Stimulated activated naive CD4-positive, alpha-beta T cell (primary cell): ENCODE results near the gene PTPRT.

Experiments
- DNase-seq, 6 experiments: peaks; one replicate each; lab custom pipeline; 2025; lab: John Stamatoyannopoulos, UW

Gene PTPRT

GRCh38 chr20:43189554-43190331, at the start of gene PTPRT:
Gene PTPRT (minus strand): TSS chr20:43189906. CDS start chr20:43189733, 173 bp downstream.
- no peak for DNase-seq

GRCh38 chr20:43238833-43239232, 49.1 kb upstream of the PTPRT start:
- DNase-seq, result no peak

- no peak for DNase-seq
Observed at GRCh38 chr20:43238266-43238665, 48.6 kb upstream of the PTPRT start.

- no peak for DNase-seq
Observed at GRCh38 chr20:43237651-43238168, 48.0 kb upstream of the PTPRT start.

DNA sequence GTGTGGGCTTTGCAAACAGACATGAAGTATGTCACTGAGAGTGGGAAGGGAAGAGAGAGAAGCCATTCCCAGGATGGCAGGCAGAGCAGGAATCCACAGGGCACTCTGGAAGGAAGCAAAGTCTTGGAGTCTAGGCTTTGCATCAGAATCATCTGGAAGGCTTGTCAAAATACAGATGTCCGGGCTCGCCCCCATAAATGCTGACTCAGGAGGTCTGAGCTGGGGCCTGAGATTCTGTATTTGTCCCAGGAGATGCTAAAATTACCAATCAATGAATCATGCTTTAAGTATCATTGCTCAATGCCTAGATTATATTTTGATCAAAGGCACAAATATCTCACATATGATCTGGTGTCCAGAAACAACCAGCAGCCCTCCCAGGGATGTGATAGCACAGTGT, 46.3 kb upstream of the PTPRT start:
- DNase-seq, result no peak

DNA sequence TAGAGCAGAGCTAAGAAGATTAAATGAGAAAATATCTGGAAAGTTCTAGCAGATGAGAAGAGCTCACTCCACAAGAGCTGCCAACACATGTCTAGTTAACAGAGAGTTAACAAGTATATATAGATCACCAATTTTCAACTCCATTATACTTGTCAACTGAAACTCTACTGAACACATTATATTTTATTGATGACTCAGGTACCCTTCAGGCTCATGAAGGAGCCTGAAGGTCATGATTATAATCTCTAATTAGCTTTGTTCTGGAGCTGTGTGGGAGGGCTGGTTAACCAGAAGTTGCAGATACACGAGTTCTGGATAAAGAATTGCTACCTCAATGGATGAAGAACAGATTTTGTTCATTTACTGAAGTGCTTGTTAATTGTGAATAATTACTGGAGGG, 42.1 kb upstream of the PTPRT start:
- DNase-seq, result no peak

DNA sequence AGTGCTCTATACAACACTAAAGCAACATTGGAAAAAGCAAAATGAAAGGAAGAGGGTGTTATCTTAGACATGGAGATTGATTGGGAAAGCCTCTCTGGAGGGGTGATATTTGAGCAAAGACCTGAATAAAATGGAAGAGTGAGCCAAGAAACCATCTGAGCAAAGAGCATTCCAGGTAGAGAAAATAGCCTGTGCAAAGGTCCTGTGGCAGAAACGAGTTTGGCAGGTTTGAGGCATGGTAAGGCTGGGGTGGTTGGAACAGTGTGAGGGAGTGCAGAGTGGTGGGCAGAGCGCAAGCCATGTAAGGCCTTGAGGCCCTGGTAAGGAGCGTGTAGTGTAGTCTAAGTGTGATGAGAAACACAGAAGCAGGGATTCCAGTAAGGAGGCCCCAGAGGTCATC, 40.0 kb upstream of the PTPRT start:
- no peak for DNase-seq

DNA sequence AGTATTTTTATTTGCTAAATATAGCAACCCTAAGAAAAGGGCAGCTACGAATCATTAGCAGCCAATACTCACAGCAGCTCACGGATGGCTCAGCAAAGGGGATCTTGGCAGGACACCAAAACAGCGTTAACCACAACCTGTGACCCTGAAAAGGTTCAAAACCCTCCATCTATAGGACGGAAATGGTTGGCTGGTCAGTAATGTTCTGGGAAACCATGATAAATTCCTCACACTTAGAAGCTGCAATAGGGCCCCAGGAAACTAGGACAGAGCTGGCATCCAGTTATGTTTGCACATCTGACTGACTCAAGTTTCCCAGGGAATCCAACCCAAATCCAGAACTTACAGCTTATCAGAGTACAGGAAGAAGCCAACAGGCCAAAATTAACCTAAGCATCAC, 30.9 kb upstream of the PTPRT start:
- no peak for DNase-seq

DNA sequence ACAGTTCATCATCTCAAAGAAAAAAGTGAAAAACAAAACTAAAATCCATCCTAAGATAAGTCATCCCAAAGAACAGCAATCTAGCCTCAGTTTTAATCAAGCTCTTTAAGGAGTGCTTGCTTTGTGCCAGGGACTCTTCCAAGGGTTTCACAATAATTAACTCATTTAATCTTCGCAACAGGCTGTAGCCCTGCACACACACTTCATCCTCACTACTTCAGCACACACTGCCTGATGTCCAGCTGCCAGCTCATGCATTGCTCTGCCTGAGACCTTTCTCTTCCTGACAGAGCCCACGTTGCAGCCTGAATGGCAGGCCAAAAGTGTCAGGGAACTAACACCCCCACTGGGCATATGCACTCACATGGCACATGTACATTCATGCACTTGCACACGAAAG, 21.2 kb upstream of the PTPRT start:
- DNase-seq, result no peak

- DNase-seq, result no peak
Observed at GRCh38 chr20:43209831-43210230, 20.1 kb upstream of the PTPRT start.

DNA sequence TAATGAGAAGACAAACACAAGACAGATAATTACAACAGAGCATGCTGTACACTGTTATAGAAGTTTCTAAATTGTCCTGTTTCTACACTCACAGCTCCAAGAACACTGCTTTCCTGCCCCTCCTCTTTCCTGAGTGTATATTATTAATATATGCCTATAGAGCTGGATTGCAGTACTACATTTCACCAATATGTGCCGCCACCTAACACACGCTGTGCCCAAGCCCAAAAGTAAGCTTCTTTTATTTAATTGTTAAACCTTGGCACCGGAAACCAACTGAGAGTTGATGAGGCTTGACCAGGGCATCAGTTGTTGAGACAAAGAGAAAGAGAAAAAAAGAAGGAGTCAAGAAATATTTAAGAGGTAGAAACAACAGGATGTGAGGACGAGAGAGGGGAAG, 16.0 kb upstream of the PTPRT start:
- DNase-seq, result no peak

GRCh38 chr20:43202100-43202499, 12.4 kb upstream of the PTPRT start:
- DNase-seq, result no peak

DNA sequence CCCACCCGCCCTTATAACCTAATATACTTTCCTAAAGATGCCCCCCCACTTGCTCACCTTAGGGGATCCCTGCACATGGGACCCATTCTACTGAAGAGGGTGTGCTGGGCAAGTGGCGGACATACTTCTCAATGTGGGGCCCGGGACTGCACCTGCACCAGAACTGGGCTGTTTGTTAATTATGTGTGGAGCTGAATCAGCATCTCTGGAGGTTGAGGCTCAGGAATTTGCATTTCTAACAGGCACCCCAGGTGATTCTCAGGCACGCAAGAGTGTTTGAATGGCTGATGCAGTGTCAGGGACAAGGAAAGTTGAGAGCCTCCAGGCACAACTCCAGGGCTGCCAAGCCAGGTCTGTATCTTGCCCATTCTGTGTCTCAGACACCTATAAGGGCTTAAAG, 8.9 kb upstream of the PTPRT start:
- no peak for DNase-seq

DNA sequence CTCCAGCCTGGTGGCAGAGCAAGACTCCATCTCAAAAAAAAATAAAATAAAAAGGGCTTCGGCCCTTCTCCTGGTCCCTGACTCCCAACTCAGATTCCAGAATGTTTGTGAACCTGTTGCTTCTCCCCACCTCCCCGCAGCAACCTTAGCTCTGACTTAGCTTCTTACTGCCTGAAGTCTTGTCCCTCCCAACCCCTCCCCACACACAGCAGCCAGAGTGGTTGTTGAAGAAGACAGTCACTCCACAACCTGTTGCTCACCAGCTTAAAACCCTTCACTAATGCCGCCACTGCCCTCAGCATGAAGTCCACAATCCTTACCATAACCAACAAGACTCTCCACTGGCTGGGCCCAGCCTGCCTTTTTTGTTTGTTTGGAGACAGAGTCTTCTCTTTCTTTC, 6.5 kb upstream of the PTPRT start:
- no peak for DNase-seq

GRCh38 chr20:43194137-43194536, 4.4 kb upstream of the PTPRT start:
- no peak for DNase-seq

DNA sequence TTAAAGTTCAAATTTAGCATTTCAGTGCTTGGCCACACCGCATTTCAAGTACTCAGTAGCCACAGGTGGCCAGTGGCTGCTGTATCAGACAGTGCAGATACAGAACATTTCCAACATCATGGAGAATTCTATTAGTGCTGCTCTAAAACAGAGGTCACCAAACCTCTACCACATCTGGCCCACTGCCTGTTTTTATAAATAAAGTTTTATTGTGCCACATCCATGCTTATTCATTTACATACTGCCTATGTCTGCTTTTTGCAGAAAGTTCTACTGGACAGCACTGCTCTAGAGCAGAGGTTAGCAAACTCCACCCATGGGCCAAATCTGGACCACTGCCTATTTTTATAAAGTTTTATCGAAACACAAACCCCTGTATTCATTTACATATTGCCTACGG, 3.7 kb upstream of the PTPRT start:
- DNase-seq, result no peak

DNA sequence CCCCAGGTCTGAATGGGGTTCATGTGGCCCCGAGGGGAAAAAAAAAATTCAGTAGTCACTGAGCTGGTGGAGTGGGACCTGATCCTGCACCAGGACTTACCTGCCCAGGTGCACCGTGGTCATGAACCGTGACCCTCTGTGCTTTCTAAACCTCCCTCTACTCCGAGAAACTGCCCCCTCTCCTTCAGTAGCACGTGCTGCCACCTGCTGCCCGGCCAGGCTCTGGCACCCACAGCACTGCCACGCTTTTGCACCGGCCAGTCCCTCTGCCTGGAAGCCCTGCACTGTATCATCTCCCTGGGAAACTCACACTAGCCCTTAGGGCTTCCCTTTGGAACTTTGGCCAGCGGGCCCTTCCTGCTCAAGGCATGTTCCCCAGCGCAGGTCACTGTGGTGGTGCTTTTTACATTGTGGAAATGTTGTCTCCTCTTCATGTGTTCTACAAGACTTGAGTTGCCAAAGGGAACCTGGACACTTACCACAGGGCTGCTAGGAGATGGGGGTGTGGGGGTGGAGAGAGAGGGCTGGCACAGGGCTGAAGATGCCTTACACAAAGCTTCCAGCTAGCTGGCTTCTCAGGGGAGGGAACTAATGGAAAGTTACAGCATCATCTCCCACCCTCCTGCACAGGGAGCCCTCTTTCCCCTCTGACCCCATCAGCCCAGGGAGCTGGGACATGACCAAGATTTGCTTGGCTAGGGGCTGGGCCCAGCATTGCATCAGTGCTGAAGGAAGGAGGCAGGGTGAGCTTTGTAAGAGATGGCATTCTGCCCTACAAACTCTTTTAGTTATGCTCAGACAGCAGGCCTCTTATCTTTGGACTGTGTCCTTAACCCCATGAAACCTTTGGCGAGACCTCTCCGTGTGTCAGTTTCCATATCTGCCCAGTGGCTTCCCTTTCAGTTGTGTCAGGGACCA, 2.5 kb upstream of the PTPRT start:
- DNase-seq, result no peak

DNA sequence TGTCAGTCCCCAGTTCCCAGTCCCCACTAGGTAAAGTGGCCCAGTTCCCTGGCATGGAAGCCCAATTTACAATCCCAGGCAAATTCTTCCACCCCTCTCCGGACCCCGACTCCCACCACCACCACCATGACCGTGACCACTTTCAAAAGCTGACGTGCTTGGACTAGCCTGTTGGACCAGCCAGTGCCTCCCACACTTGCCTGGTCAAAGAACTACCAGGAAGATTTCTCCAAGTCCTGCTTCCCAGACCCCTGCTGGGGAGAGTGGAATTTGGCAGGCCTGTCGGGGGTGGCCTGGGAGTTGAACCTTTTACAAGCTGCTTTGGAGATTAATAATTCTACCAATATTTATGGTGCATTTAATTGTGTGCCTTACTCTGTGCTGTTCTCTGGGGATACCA, 1.4 kb upstream of the PTPRT start:
- DNase-seq, result no peak

GRCh38 chr20:43190332-43190953, 737 bp upstream of the PTPRT start:
- no peak for DNase-seq

GRCh38 chr20:43188861-43189553, 699 bp downstream of the PTPRT start:
- no peak for DNase-seq

GRCh38 chr20:43188234-43188653, 1.5 kb downstream of the PTPRT start:
- no peak for DNase-seq
